Right ventricle myocardium superior (tissue), 1 donor: ENCODE results near the gene DRP2. TPM values are rescaled to one million over a fixed set of nuclear protein-coding genes. Genes with fewer than 3 reads are reported as not detected.

Experiments
- total RNA-seq: library from RNA; stranded (reverse); fragmentation: NEBNext Ultra II Directional; extraction: Animal tissue kit (Norgen Biotek cat#: 25700); gene quantifications from one replicate; pipeline ENCODE4 v1.2.1, GENCODE V29; 2021
- donor health status: DM: no; HTN: yes; CAD: no; lungs with severe emphysema.

DRP2 gene
- total RNA-seq, 1 donor from 2014 or later: 0.05 TPM

Other genes starting within 250 kb of the DRP2 start
- gene TRMT2B, start 167.7 kb upstream of the DRP2 start, total RNA-seq: 17.0 TPM
- 0.30 TPM for gene TMEM35A, start 140.9 kb upstream of the DRP2 start, total RNA-seq
- gene CENPI, start 121.6 kb upstream of the DRP2 start, total RNA-seq: 0.51 TPM
- not detected for gene TAF7L, start 71.5 kb downstream of the DRP2 start, total RNA-seq
- 20.3 TPM for gene TIMM8A, start 129.0 kb downstream of the DRP2 start, total RNA-seq
- gene BTK, start 166.4 kb downstream of the DRP2 start, total RNA-seq: 1.8 TPM
- 72.0 TPM for gene RPL36A, start 171.2 kb downstream of the DRP2 start, total RNA-seq
- 9.1 TPM for gene GLA, start 188.1 kb downstream of the DRP2 start, total RNA-seq
- 46.9 TPM for gene HNRNPH2, start 188.4 kb downstream of the DRP2 start, total RNA-seq